Fibroblast of skin of back (primary cell): ENCODE results near the gene AKR1D1. TPM values are rescaled to one million over a fixed set of nuclear protein-coding genes. Genes with fewer than 3 reads are reported as not detected.
"Not testable (repeated sequence)": the region's sequence is repeated elsewhere in the genome, so short reads cannot be mapped to it uniquely, and the experiment has no call there.

ENCODE experiments used
- DNase-seq: peaks from one replicate; pipeline ENCODE4 v3.0.0-alpha.2; 2013
- polyA plus RNA-seq, 2 experiments: library from polyadenylated mRNA; unstranded; fragments of 120-200 nt; gene quantifications; one replicate each; pipeline ENCODE4 v1.2.1, GENCODE V29; 2013; ENCODE audit not compliant: insufficient read length in 2 of 2

AKR1D1 gene
- not detected for polyA plus RNA-seq (2013, experiment 1 of 2; ENCODE audit: insufficient read length)
- polyA plus RNA-seq (2013, experiment 2 of 2; ENCODE audit: insufficient read length), result not detected

- no peak for DNase-seq
These were observed at the start of gene AKR1D1 for GRCh38 chr7:138076196-138076595. TSS of gene AKR1D1 (plus strand) at chr7:138076459. CDS start at chr7:138076519, 60 bp downstream.

DNA sequence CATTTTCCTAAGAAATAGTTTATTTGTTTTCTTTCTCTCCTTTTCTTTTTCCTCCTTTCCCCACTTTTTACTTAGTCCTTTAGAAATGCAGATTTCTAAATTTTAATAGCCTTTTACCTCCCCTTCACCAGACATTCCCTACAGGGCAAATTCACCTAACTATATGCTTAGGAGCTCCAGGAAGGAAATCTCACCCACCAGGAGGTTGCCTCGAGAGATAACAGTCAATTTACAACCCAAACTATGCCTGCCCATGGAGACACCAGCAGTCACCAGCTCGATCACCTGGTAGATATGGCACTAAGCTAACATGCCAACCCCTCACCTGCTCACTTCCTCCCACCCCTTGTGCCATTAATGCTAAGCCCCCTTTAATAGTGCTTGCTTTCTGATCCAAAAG, 49.2 kb upstream of the AKR1D1 start:
- no peak for DNase-seq

DNA sequence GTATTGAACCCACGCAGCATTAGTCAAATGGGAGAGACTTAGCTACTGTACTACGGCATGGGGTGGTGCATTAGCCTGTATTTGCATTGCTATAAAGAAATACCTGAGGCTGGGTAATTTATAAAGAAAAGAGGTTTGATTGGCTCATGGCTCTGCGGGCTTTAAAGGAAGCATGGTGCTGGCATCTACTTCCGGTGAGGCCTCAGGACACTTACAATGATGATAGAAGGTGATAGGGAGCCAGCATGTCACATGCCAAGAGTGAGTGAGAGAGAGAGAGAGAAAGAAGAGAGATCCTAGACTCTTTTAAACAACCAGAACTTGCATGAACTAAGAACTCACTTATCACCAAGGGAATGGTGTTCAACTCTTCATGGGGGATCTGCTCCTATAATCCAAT, 47.1 kb upstream of the AKR1D1 start:
- no peak for DNase-seq

DNA sequence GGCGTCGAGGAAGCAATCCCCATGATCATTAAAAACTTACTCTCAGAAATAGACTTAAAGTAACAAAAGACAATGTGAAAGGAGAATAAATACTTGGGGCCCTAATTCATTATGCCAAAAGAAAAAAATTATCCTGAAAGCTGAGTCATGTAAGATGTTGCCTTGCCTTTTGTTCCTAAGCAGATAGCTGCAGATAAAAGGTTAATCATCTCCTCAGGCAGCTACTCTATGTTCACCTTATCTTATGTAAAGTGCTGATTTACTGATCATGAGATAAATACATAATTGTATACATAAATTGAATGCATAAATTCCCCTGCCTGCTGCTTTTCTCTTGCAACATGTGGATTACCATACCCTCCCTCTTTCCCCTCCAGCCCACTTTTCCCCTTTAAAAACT, 46.3 kb upstream of the AKR1D1 start:
- DNase-seq, result no peak

GRCh38 chr7:138030679-138031351, 45.4 kb upstream of the AKR1D1 start:
- DNase-seq, result no peak

DNA sequence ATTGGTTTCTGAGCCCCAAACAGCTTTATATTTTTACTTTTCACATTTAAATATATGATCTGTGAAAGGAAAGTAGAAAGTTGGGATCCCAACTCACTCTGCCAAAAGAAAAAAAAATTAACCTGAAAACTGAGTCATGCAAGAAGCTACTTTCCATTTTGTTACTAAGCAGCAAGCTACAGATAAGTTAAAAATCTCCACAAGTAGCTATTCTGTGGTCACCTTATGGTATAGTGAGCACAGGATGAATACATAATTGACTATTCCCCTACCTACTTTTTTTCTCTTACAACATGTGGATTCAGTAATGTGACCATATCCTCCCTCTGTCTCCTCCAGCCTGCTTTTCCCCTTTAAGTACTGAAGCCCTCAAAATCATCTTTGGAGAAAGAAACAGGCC, 44.1 kb upstream of the AKR1D1 start:
- no peak for DNase-seq

GRCh38 chr7:138032770-138033169, 43.5 kb upstream of the AKR1D1 start:
- DNase-seq, result no peak

DNA sequence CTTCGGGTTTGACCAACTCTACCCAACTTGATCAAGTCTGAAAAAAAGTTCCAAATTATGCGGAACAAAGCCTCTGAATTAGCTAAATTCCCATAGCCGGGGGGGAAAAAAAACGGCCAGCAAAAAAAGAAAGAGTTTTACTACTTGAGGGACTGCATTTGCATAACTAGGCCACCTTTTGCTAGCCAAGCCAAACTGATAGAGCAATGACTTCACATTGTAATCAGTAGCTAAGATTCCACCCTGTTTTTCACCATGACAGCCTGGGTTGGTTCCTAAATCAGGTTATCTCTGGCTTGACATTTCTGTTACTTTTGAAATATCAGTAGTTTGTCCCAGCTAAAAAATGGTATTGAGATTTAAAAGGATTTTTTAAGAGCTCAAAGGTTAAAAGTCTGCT, 43.0 kb upstream of the AKR1D1 start:
- no peak for DNase-seq

DNA sequence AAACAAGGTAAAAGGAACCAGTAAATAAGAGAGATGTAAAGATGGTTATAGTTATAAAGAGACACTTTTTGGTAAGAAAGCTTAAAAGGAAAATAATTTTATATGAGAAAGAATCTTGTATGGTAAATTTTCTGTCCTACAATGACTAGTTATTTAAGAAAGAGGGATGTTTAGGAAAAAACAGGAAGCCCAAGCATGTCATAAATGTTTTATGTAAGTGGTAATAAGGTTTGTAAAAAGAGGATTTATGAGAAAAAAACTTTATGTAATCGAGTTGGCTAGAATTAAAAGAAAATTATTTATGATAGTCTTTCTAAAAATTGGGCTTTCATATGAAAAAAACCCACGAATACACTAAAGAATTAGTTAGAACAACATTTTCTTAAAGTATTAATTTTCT, 40.1 kb upstream of the AKR1D1 start:
- DNase-seq, result no peak

DNA sequence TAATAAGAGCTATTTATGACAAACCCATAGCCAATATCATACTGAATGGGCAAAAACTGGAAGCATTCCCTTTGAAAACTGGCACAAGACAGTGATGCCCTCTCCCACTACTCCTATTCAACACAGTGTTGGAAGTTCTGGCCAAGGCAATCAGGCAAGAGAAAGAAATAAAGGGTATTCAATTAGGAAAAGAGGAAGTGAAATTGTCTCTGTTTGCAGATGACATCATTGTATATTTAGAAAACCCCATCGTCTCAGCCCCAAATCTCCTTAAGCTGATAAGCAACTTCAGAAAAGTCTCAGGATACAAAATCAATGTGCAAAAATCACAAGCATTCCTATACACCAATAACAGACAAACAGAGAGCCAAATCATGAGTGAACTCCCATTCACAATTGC, 36.2 kb upstream of the AKR1D1 start:
- DNase-seq, result not testable (repeated sequence)

DNA sequence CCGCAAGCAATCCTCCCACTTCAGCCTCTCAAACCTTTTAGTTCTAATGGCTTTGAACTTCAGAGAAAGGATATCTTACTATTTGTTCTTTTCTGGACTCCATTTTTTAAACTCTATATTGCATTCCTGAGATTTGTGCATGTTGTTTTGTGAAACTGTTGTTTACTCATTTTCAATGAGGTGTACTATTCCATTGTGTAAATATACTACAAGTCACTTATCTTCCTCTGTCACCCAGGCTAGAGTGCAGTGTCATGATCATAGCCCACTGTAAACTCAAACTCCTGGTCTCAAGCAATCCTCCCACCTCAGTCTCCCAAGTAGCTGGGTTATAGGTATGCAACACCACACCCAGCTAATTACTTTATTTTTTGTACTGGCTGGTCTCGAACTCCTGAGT, 31.4 kb upstream of the AKR1D1 start:
- DNase-seq, result no peak

DNA sequence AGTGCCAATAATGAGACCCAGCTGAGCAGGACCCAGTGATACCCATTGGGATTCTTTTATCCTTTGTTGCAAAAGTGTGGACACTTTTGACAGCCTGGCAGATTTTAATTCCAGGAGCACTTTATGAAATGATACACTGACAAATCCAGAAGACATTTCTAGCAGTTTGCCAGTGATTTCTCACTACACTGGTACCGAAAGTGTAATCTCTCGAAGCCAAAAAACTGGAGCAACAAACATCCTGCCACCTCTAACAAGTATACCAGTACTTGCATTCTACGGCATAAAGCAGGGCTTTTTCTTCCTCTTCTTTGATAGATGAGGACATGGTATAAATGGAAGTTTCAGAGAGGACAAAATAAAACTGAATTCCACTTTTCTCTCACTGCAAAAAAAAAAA, 28.4 kb upstream of the AKR1D1 start:
- no peak for DNase-seq

- no peak for DNase-seq
These were observed 26.6 kb upstream of the AKR1D1 start for GRCh38 chr7:138049505-138050116.

DNA sequence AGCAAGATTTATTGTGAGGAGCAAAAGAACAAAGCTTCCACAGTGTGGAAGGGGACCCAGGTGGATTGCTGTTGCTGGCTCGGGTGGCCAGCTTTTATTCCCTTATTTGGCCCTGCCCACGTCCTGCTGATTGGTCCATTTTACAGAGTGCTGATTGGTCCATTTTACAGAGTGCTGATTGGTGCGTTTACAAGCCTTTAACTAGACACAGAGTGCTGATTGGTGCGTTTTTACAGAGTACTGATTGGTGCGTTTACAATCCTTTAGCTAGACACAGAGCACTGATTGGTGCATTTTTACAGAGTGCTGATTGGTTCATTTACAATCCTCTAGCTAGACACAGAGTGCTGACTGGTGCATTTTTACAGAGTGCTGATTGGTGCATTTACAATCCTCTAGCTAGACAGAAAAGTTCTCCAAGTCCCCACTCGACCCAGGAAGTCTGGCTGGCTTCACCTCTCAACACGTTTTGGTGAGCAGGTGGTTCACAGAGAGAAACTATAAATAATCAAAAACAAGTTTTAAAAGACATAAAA, 24.5 kb upstream of the AKR1D1 start:
- not testable (repeated sequence) for DNase-seq

DNA sequence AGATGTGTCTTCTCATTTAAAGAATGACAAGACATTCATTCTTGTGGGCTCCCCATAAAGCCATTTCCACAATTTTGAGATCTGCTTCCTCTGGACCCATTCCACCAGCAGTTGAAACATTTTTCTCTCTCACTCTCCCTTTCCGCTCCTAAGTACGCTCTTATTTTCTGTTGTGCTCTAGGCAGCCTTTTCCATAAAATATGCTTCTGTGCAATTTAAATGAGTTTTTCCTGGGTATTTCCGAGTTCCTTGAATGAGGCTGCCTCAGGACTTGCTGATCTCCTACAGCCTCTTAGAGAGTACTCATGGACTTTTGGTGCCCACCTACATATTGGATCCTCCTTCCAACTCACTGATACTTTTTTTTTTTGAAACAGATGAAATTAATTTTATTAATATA, 23.6 kb upstream of the AKR1D1 start:
- no peak for DNase-seq

GRCh38 chr7:138055698-138056097, 20.6 kb upstream of the AKR1D1 start:
- DNase-seq, result not testable (repeated sequence)

- DNase-seq, result no peak
These were observed 12.9 kb upstream of the AKR1D1 start for GRCh38 chr7:138063400-138063799.

DNA sequence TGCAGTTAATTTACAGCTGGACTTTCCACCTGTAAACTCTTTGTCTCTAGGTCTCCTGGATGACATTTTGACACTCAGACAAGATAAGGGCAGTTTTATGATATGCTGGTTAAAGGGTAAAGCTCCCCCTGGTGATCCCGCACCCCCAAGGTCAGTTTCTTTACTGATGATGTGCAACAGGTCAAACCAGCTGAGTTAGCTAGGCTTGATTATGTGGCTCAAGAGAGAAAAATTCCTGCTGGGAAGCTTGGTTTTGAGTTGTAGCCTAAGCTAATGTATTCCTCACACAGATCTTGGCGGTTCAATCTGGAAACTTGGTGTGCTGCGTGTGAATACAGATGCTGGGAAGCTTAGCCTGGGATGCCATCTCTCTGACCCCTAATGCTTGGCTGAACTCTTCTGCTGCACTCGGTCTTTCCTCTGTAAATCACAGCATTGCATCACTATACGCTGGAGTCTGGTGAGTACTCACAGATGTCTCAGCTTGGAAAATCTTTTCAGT, 11.4 kb upstream of the AKR1D1 start:
- no peak for DNase-seq

DNA sequence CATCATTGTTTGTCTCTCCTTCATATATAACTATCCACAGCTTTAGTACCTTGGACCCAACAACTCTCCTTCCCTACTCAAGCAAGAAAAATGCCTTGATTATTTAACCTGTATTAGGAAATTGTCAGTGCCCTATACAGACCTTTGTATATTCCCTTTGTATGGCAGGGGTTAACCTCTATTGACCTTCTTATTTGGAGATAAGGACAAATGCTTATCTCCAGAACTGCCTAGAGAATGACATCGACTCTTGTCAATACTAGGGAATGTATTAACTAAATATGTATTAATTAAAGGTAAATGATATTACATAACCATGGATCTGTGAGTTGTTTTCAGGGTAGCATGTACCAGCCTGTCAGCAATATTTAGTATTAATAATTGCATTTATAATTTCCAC, 10.4 kb upstream of the AKR1D1 start:
- DNase-seq, result no peak

DNA sequence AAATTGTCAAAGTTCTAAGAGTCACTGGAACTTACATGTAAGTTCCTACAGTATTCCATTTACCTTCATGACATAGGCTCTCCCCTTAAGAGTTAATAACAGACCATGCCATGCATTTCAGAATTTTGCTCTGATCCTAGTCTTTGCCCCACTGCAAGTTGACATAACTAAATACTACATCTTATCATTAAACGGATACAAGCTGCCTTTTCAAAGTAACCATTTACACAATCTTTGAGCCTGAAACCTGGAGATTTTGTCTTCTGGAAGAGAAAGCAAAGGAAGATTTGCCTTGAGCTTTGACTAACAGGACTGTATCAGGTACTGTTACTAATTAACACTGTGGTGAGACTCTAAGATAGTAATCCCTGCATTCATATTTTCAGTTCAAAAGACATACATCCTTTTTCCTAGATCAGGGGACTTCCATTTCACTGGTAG, 9.3 kb upstream of the AKR1D1 start:
- DNase-seq, result no peak

GRCh38 chr7:138067774-138068173, 8.5 kb upstream of the AKR1D1 start:
- DNase-seq, result no peak

DNA sequence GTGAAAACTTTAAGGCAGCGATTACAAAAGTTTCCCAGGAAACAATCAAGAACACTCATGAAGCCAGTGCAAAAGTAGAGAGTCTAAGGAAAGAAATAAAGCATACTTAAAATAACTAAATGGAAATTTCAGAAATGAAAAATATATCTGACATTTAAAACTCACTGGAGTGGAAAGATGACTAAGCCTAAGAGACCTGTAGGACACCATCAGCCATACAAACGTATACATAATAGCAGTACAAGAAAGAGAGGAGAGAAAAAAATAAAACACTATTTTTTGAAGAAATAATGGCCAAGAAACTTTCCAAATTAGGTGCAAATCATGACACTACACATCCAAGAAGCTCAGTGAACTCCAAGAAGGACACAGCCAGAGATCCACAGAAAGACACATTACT, 5.4 kb upstream of the AKR1D1 start:
- DNase-seq, result no peak

DNA sequence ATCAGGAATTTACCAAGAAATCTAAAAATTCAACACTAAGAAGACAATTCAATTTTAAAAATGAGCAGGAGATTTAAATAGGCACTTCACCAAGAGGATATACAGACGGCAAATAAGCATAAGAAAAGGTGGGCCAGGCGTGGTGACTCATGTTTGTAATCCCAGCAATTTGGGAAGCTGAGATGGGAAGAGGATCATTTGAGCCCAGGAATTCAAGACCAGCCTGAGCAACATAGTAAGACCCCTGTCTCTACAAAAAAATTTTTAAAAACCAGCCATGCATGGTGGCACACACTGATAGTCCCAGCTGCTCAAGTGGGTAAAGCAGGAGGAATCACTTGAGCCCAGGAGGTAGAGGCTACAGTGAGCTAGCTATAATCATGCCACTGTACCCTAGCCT, 3.5 kb upstream of the AKR1D1 start:
- no peak for DNase-seq

DNA sequence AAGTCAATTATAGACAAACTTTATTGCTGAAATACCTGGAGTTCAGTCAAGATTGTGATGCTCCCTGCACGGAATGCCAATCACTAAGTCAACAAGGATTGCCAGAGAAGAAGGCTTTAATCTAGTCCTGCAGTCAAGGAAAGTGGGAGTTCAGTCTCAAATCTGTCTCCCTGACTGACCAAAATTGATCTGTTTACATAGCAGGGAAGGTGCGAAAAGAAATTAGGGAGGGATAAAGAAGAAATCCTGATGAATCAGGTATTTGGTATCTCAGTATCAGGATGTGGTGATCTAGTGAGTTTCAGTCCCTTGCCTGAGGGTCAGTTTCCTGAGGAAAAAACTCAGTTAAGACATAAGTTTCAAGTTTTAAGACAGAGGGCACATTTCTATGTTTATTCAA, 2.1 kb upstream of the AKR1D1 start:
- no peak for DNase-seq
